ENCODE results near the gene OR4C3.
"Not testable (repeated sequence)": the region's sequence is repeated elsewhere in the genome, so short reads cannot be mapped to it uniquely, and the experiment has no call there.

The OR4C3 gene

GRCh38 chr11:48354677-48355076 lies 30.0 kb downstream of the OR4C3 start:
- ChIA-PET CTCF (no interaction called here), POLR2A (no interaction called here)
- DNase-seq (ENCODE audit: low read depth, low spot score): no peak
- no peak overlapping the region for H3K4me3 ChIP-seq (ENCODE audit: low read depth, low read length)
- TF ChIP-seq, protein P1, sequence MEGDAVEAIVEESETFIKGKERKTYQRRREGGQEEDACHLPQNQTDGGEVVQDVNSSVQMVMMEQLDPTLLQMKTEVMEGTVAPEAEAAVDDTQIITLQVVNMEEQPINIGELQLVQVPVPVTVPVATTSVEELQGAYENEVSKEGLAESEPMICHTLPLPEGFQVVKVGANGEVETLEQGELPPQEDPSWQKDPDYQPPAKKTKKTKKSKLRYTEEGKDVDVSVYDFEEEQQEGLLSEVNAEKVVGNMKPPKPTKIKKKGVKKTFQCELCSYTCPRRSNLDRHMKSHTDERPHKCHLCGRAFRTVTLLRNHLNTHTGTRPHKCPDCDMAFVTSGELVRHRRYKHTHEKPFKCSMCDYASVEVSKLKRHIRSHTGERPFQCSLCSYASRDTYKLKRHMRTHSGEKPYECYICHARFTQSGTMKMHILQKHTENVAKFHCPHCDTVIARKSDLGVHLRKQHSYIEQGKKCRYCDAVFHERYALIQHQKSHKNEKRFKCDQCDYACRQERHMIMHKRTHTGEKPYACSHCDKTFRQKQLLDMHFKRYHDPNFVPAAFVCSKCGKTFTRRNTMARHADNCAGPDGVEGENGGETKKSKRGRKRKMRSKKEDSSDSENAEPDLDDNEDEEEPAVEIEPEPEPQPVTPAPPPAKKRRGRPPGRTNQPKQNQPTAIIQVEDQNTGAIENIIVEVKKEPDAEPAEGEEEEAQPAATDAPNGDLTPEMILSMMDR (IDR thresholded peaks at IDR 0.05; ENCODE audit: insufficient read depth, low read length, missing control alignments): no peak

- POLR2A ChIA-PET; CTCF ChIA-PET; DNase-seq (ENCODE audit: low read depth, low spot score); H3K4me3 ChIP-seq (ENCODE audit: low read depth, low read length): not testable (repeated sequence)
Observed at GRCh38 chr11:48361289-48361688, 36.6 kb downstream of the OR4C3 start.

DNA sequence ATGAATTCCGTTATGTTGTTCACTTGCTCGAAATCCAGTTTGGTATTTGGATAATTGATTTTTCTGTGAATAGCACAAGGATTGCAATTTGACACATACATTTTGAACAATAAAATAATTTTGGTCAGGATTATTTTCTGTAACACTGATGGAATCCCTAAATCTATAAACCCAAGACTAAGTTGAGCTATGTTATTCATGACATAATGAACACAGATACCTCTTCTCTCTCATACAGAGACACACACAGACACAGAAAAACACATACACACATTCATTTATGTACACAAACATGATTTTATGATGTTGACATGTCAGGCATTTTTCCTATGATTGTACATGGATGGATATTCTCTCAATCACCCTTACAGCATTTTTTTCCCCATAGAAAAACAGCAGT lies 41.6 kb downstream of the OR4C3 start, which contains the start of gene OR4C5:
OR4C5 (minus strand) TSS at position 101 of the 400 bp plus-strand sequence; CDS start at position 101, 0 bp downstream.
- POLR2A ChIA-PET: no interaction called here
- CTCF ChIA-PET: no interaction called here
- TF ChIP-seq, protein P1 (IDR thresholded peaks at IDR 0.05; ENCODE audit: insufficient read depth, low read length, missing control alignments): no peak
- no peak for DNase-seq (ENCODE audit: low read depth, low spot score)
- no peak within 1 kb of the TSS for H3K4me3 ChIP-seq (ENCODE audit: low read depth, low read length)
